Measurements from ENCODE around the gene TPBGL.

Gene TPBGL

GRCh38 chr11:75240311-75241035 is at the start of gene TPBGL:
TSS of gene TPBGL (plus strand) at chr11:75240774. CDS start at chr11:75241050, 276 bp downstream.
- no peak for DNase-seq
- TF ChIP-seq GATA1 (IDR thresholded peaks at IDR 0.05; ENCODE audit: low read depth, low read length) (no peak), POLR2A (IDR thresholded peaks at IDR 0.05; ENCODE audit: low read length) (no peak)

- DNase-seq = no peak
- no peak for TF ChIP-seq GATA1 (IDR thresholded peaks at IDR 0.05; ENCODE audit: low read depth, low read length)
- TF ChIP-seq POLR2A (IDR thresholded peaks at IDR 0.05; ENCODE audit: low read length) = no peak
Observed at GRCh38 chr11:75191330-75191717, 49.2 kb upstream of the TPBGL start.

- TF ChIP-seq GATA1 (IDR thresholded peaks at IDR 0.05; ENCODE audit: low read depth, low read length) (no peak), POLR2A (IDR thresholded peaks at IDR 0.05; ENCODE audit: low read length) (no peak)
- no peak for DNase-seq
Observed at GRCh38 chr11:75193271-75193670, 47.3 kb upstream of the TPBGL start.

GRCh38 chr11:75193711-75194110 is 46.9 kb upstream of the TPBGL start:
- TF ChIP-seq GATA1 (IDR thresholded peaks at IDR 0.05; ENCODE audit: low read depth, low read length) = no peak
- TF ChIP-seq POLR2A (IDR thresholded peaks at IDR 0.05; ENCODE audit: low read length) = no peak
- no peak for DNase-seq

GRCh38 chr11:75194147-75194546 is 46.4 kb upstream of the TPBGL start:
- no peak for DNase-seq
- TF ChIP-seq GATA1 (IDR thresholded peaks at IDR 0.05; ENCODE audit: low read depth, low read length) (no peak), POLR2A (IDR thresholded peaks at IDR 0.05; ENCODE audit: low read length) (no peak)

- no peak for TF ChIP-seq POLR2A (IDR thresholded peaks at IDR 0.05; ENCODE audit: low read length)
- no peak for TF ChIP-seq GATA1 (IDR thresholded peaks at IDR 0.05; ENCODE audit: low read depth, low read length)
- no peak for DNase-seq
Observed at GRCh38 chr11:75195167-75195962, 45.2 kb upstream of the TPBGL start.

GRCh38 chr11:75196426-75196825 is 44.1 kb upstream of the TPBGL start:
- TF ChIP-seq GATA1 (IDR thresholded peaks at IDR 0.05; ENCODE audit: low read depth, low read length) (no peak), POLR2A (IDR thresholded peaks at IDR 0.05; ENCODE audit: low read length) (no peak)

GRCh38 chr11:75197512-75198277 is 42.9 kb upstream of the TPBGL start:
- no peak for TF ChIP-seq GATA1 (IDR thresholded peaks at IDR 0.05; ENCODE audit: low read depth, low read length)
- no peak for TF ChIP-seq POLR2A (IDR thresholded peaks at IDR 0.05; ENCODE audit: low read length)
- no peak for DNase-seq

More at GRCh38 chr11:75196426-75196825, 44.1 kb upstream of the TPBGL start:
- DNase-seq = no peak

GRCh38 chr11:75198278-75198973 is 42.1 kb upstream of the TPBGL start:
- TF ChIP-seq POLR2A (IDR thresholded peaks at IDR 0.05; ENCODE audit: low read length) (no peak), GATA1 (IDR thresholded peaks at IDR 0.05; ENCODE audit: low read depth, low read length) (no peak)
- DNase-seq = no peak

- no peak for TF ChIP-seq GATA1 (IDR thresholded peaks at IDR 0.05; ENCODE audit: low read depth, low read length)
- no peak for TF ChIP-seq POLR2A (IDR thresholded peaks at IDR 0.05; ENCODE audit: low read length)
- DNase-seq = no peak
Observed at GRCh38 chr11:75199412-75199955, 41.1 kb upstream of the TPBGL start.

- no peak for DNase-seq
- TF ChIP-seq POLR2A (IDR thresholded peaks at IDR 0.05; ENCODE audit: low read length) (no peak), GATA1 (IDR thresholded peaks at IDR 0.05; ENCODE audit: low read depth, low read length) (no peak)
Observed at GRCh38 chr11:75200051-75200450, 40.5 kb upstream of the TPBGL start.

GRCh38 chr11:75200531-75200930 is 40.0 kb upstream of the TPBGL start:
- DNase-seq = no peak
- TF ChIP-seq POLR2A (IDR thresholded peaks at IDR 0.05; ENCODE audit: low read length) = no peak
- TF ChIP-seq GATA1 (IDR thresholded peaks at IDR 0.05; ENCODE audit: low read depth, low read length) = no peak

- no peak for DNase-seq
- TF ChIP-seq GATA1 (IDR thresholded peaks at IDR 0.05; ENCODE audit: low read depth, low read length) (no peak), POLR2A (IDR thresholded peaks at IDR 0.05; ENCODE audit: low read length) (no peak)
Observed at GRCh38 chr11:75201771-75202170, 38.8 kb upstream of the TPBGL start.
